GM10266 (cell line): Measurements from ENCODE around the gene PIGL.

Experiments used
- DNase-seq: peaks from one replicate; pipeline ENCODE4 v3.0.0; 2012; ENCODE audit errors: extremely low spot score
- CTCF ChIP-seq: IDR thresholded peaks from 2 replicates; pipeline ENCODE4 v1.5.1; 2012; ENCODE audit warnings: mild to moderate bottlenecking, low read depth; ENCODE audit not compliant: control insufficient read depth, insufficient read depth; ENCODE audit errors: missing control alignments

The PIGL gene

GRCh38 chr17:16346721-16347271 lies 129.8 kb downstream of the PIGL start:
- no peak for DNase-seq
- no peak for TF ChIP-seq CTCF

- TF ChIP-seq CTCF = no peak
- no peak for DNase-seq
Observed at GRCh38 chr17:16348586-16348985, 131.6 kb downstream of the PIGL start.

- DNase-seq = no peak
- no peak for TF ChIP-seq CTCF
Observed at GRCh38 chr17:16349431-16349830, 132.4 kb downstream of the PIGL start.

- TF ChIP-seq CTCF = no peak
- DNase-seq = no peak
Observed at GRCh38 chr17:16351831-16352230, 134.8 kb downstream of the PIGL start.

GRCh38 chr17:16352303-16352666 lies 135.3 kb downstream of the PIGL start:
- peak; percentile 61 for DNase-seq
- no peak for TF ChIP-seq CTCF

GRCh38 chr17:16352667-16353316 lies 135.8 kb downstream of the PIGL start:
- DNase-seq = peak; percentile 45
- TF ChIP-seq CTCF = no peak

GRCh38 chr17:16353317-16354174 lies 136.5 kb downstream of the PIGL start, which contains the start of gene CENPV:
Gene CENPV (minus strand): TSS chr17:16353469. CDS start chr17:16353436, 33 bp downstream.
- peak; percentile 58 for TF ChIP-seq CTCF
- DNase-seq = peak; percentile 89
